HG03354 (cell line): Measurements from ENCODE around the gene GLP1R.

Experiments
- ATAC-seq: cut with Tn5 transposase; IDR thresholded peaks from one replicate; pipeline ENCODE4 v1.9.1; 2021; ENCODE audit warnings: mild to moderate bottlenecking; ENCODE audit not compliant: unreplicated experiment, poor library complexity, severe bottlenecking

Gene GLP1R

DNA sequence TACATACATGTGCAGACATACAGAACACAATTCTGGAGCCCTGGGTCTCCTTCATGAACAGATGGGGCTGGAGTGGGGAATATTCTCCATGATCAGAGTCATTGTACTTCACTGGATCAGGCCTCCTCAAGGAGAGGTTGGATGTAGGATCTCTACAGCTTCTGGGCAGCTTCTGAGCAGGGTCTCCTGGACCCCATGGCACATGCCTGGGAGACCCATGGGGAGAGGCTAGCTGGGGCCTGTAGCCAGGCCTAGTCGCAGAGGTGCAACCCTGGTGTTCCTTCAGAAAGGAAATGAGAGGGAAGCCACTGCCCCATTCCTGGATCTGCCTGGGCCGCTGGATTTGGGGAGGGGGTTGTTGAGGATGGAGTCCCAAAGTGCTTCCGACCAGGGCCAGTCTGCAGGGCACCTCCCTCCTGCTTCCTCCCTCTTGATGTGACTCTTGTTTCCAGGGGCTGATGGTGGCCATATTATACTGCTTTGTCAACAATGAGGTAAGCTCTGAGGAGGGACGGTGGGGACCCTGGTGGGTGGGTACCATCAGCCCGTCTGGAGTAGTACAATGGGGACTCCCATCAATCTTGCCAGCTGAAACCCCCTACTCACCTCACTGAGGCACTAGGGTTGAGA is 31.8 kb downstream of the GLP1R start:
- ATAC-seq, result no peak

DNA sequence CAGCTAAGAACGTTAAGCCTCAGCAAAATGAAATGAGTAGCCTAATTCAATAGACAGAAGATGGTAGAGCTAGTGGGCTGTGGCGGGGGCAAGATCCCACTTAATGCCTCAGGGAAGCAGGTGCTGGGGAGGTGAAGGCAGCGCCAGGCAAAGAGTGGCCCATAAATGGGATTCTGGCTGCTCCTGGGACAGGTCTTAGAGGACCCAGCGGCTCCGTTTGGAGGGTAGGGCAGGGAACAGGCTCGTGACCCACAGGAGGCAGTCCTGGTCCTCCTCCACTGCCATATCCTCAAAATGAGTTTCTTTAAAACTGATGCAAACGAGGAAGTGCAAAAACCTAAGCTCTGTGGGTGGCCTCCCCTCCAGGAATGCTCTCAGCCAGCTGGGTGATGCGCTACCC is 33.7 kb downstream of the GLP1R start:
- ATAC-seq, result no peak

DNA sequence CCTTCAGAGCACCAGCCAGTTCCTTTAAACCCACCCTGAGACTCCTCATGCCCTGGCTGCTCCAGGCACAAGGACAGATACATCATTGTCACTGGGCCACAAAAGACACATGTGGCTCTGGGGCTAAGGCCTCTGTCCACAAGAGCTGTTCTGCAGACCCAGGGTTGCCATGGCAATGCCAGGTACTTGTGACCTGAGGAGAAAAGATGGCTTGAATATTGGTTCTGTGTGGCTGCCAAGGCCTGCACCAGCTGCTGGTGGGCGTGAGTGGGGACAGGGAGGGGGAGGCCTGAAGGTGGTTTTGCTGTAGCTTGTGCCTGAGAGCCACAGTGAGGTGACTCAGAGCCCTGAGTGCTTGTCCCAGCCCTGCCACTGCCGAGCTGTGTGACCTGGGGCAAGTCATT is 34.7 kb downstream of the GLP1R start:
- ATAC-seq, result no peak

DNA sequence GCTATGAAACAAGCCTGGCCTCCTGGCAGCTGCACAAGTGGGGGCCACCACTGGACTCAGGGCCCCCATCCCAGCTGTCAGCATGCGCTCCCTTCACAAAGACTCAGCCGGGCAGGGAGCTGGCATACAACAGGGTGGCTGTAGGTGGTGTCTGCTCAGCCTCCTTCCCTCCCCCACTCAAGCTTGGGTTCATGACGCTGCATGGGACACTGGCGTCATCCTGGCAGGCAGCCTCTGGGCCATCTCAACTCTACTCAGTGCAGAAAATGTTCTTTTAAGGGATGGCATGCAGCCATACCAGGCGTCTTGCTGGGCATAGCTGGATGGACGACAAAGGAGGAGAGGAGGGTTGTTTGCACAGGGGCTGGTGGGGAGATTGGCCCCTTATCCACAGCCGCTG is 35.9 kb downstream of the GLP1R start:
- no peak for ATAC-seq

DNA sequence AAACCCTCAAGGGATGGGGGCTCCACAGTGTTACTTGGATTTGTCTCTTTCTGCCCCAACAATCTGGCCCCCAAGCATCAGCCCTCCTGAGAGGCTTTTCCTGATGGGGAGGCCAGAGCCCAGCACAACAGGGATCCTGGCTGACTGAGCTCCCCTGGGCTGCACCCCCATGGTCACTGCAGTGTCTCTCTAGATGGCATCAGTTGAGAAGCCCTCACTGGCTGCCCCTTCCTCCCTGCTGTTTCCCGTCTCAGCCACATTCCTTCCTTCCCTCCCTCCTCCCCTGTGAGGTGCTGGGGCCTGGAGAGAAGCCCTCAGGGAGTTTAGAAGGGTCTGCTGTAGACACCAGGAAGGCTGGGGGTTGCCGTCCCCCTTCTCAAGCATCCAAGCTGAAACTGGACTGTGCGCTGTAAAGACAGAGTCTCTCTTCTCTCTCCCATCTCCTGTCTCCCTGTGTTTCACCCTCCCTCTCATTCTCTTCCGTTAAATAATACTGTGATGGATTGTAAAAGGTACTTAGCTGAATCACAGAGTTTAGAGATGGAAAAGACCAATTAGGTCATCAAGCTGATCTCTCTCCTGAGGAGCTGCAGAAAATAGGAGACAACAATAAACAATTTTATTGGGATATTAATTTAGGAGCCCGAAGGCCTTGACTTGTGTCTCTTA is 36.7 kb downstream of the GLP1R start:
- ATAC-seq, result no peak

DNA sequence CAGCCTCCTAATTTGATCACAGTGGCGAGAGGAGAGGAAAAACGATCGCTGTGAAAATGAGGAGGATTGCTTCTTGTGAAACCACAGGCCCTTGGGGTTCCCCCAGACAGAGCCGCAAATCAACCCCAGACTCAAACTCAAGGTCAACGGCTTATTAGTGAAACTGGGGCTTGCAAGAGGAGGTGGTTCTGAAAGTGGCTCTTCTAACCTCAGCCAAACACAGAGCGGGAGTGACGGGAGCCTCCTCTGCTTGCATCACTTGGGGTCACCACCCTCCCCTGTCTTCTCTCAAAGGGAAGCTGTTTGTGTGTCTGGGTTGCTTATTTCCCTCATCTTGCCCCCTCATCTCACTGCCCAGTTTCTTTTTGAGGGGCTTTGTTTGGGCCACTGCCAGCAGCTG is 37.7 kb downstream of the GLP1R start:
- ATAC-seq, result no peak

DNA sequence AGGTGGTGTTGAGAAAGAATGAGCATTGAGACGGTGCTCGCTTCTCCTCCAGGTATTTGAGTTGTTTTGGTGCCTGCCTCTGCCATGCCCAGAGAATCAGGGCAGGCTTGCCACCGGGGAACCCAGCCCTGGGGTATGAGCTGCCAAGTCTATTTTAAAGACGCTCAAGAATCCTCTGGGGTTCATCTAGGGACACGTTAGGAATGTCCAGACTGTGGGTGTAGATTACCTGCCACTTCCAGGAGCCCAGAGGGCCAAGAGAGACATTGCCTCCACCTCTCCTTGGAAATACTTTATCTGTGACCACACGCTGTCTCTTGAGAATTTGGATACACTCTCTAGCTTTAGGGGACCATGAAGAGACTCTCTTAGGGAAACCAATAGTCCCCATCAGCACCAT is 38.1 kb downstream of the GLP1R start:
- ATAC-seq, result no peak

DNA sequence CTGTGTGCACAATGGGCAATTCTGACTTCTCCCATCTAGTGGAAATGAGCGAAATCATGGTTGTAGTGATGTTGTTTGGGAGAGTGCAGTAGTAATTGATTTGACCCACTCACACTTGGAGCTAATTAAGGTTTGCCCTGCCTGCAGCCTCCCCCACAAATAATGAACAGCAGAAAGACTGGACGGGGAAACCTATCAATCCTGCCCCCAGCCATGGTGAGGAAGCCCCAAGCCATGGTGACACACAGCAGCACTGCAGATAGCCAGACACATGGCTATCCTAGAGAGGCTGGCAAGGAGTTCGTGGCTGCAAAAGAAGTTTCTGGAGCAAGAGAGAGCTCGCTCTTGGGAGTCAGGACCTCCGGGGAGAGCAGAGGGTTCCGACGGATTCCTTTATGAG is 38.6 kb downstream of the GLP1R start:
- ATAC-seq, result no peak

DNA sequence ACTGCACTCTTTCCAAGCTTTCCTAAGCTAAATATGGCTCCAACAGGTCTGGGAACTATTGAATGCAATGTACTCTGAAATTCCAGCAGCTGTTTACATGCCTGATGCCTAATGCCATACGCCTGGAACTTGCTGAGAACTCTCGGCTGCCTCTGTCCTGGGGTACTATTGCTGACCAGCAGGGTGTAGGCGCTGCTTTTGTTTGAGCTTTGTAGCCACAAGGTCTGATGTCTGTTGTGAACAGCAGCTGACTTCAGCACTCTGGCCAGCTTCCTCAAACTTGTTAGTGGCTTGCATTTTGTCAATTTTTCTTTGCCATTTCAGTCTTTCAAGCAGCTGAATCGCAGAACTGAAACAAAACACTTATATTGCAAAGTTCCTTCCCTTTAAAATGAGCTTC is 39.8 kb downstream of the GLP1R start:
- ATAC-seq, result no peak

DNA sequence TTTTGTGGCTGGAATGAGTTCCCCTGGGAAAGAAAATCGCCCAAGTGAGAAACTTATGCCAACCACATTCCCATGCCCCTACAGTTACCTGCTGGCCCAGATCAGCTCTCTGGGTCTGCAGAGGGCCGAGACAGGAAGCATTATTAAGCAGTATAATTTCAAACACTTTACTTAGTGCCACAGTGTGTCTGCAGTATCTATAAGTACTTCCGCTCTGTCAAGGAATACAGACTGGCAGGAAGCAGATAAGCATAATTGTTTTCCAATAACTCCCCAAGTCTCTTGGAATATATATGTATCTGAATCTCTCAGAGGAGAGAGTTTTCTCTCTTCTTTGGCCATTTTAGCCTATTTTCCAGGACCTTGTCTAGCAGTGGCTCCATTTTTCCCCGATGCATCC is 41.5 kb downstream of the GLP1R start:
- ATAC-seq, result no peak

DNA sequence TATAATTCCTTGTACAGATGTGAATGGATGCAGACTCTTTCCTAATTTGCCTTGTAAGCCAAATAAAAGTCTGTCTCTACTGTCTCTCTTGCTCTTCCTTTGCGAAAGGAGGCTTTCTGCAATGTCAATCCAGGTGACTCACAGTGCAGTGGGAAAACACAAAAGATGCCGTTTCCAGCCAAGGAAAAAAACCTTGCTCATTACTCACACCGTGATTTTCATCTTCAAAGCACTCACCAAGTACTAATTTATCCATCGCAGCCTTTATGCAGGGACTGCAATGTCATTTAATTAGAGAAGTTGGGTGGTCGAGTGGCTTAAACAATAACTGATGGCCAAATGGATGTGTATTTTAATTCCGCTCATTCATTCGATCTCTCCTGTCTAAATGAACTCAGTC is 42.6 kb downstream of the GLP1R start:
- ATAC-seq, result no peak

DNA sequence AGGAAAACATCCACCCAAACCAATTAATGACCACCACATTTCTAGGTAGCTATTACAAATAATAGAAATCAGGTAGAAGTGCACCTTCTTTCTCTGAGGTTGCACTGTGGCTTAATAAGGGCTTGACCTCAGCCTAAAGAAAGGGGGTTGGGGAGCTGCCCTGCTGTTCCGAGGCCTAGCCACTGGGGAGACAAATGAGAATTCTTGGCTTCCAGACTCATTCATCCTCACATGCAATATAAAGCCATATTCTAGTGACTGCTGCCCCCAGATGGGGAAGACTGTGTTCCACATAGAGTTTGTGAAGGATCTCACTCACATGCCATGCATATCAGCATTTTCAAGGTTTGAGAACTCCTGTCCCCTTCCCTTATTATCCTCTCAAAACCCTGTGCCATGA is 43.5 kb downstream of the GLP1R start:
- ATAC-seq, result no peak

DNA sequence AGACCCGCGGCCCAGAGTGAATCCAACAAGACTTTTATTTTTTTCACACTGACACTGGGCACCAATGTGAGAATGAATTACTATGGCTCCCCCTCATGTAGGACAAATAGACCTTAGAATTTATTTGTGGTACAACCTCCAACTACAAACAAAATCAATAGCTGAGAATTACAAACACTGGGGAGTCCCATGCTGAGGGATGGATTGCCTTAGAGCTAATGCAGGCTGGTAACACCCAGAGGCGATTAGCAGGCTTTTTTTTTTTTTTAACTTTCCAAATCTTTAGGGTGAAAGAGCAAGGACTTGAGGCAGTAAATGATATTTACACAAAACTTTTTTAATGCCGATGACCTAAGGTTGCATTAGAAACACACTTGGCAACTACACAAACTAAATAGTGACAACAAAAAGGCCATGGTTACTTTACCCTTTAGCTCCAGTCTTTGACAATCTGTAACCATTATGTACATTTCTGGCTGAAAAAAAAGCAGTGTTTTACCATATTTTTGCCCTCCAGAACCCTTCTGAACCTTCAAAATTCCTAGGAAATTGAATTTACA is 44.6 kb downstream of the GLP1R start:
- ATAC-seq, result no peak

DNA sequence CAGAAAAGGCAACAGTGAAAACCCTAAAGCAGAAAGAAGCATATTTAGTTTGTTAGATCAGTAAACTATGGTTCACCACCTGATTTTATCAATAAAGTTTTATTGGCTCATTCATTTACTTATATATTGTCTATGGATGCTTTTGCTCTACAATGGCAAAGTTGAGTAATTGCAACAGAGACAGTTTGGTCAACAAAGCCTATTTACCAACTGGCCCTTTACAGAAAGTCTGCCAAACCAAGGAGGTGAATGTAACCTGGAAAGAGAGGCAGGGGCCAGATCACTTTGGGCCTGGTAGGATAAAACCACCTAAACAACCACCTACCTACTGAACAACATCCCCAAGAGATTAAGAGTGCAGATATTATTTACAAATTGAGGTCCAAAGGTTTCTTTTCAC is 47.0 kb downstream of the GLP1R start:
- ATAC-seq, result no peak

DNA sequence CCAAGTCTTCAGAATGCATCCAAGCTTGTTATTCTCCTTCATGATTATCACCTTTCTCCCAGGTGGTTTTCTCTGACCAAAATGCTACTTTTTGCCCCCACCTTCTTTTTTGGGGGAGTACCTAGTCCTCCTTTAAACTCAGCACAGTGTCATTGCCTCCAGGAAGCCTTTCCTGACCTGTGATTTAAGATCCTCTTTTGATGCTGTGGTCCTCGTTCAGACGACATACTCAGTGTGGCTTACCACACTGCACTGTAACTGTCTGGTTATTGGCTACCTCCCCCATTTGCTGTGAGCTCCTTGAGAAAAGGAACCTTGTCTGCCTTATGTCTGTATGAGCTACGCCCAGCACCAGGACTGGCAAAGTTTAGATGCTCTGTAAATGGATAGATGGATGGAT is 51.8 kb downstream of the GLP1R start:
- ATAC-seq, result no peak

DNA sequence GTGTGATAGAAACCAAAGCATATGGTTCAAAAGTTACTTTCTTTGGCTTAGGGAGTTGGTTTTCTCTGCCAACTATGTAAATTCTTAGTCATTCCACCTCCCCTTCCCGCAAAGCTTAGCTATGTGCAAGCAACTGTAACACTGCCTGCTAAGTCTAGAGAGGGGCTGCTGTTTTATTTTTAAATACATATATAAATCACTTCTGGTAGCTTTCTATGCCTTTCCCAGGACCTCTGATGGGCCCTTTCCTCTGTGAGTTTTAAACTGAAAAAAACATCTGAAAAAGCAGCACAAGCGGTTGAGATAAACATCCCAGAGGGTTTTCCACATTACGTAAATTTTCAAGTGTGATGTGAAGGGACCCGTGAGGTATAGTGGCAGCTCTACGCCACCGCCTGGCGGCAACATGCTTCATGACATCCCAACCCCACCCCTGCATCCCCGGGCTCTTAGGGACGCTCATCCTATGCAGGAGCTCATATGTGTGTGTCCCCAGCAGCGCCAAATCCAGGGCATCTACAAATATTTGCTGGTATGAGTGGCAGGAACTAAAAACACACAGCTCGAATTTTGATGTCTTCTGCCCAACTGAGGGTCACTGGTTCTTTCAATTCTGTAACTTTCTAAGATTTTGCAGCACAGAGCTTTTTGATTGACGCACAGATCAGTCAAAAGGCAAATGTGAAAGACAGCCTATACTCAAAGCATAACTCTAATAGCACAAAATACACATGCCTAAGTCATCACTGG is 53.7 kb downstream of the GLP1R start:
- ATAC-seq, result peak; percentile 60

DNA sequence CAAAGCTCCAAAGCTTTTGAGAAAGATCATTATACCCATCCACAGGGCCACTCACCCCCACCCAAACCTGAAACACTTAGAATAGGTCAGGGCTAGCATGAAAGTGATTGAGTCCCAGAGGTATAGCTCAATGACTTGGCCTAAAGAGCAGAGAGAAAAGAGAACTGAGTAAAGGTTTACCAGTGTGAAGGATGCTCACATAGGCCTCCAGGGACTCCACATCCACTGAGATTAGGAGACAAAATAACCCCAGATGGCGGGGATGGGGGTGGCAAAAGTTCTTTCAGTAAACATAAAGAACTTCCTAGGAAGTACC is 54.2 kb downstream of the GLP1R start:
- ATAC-seq, result peak; percentile 48

DNA sequence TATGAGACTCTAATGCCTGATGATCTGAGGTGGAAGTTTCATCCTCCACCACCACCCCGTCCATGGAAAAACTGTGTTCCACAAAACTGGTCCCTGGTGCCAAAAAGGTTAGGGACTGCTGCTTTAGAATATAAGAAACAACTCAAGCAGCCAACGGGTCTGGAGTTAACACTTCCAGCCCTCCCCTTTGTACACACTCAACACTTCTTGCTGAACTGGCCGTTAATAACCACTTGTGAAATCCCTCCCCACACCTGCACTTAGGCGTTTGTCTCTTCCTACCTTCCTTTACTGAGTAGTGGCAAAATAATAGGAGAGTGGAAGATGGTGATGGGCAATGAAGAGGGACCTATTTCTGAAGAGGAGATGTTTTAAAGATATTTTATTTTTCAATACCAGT is 55.9 kb downstream of the GLP1R start:
- no peak for ATAC-seq

DNA sequence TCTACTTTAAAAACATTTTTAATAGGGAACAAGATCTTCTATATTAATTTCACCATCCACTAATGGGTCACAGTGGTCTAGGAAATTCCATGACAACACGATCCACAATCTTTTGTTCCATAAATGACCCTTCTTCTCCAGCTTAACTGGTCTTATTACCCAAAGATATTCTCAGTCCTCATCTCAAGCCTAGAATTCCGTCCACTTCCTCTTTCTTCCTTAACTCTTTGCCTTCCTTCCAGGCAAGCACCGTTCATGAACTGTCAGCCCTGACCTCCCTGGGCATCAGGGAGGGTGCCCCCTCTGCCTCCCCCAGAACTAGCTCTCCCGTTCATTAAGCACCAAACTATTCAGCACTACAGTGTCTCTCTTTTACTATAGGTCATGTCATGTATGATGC is 58.5 kb downstream of the GLP1R start:
- ATAC-seq, result no peak

DNA sequence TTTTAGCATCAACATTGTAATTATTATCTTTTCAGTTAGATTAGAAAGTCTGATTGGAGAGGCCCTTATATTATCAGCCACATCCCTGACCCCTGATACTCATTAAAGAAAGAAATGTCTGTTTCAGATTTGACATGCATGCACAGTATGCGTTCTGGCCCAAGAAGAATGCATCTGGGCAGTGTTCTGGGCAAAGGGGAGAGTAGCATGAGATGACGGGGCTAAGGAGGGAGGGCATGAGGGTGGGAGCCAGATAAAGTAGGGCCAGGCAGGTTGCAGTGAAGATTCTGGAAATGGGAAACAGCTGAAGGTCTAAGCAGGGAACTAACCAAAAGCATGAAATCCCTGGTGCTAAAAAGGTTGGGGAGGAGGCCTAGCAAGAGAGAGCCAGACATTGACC is 59.1 kb downstream of the GLP1R start:
- ATAC-seq, result no peak
